Endothelial cell of umbilical vein (primary cell): ENCODE measurements around the gene CHD6. TPM values are rescaled to one million over a fixed set of nuclear protein-coding genes. Genes with fewer than 3 reads are reported as not detected.

Experiments
- BruUV-seq: library from RNA; stranded (reverse); fragments of 400-500 nt; replicated peaks from 2 replicates; lab custom pipeline; 2021; lab: Mats Ljungman, UMichigan
- CTCF ChIA-PET: fragments of 300-600, 350-600 bp; sonication (Branson Sonifier 250); formaldehyde crosslinking; loops from one replicate; lab custom pipeline; 2021; ENCODE audit warnings: antibody characterized with exemption, inconsistent platforms; lab: Charles Lee
- POLR2A ChIA-PET: fragments of 300-600, 350-600 bp; sonication (Branson Sonifier 250); formaldehyde crosslinking; loops from one replicate; lab custom pipeline; 2021; ENCODE audit warnings: antibody characterized with exemption, inconsistent platforms; lab: Charles Lee
- DNase-seq: peaks from one replicate; pipeline ENCODE4 v3.0.0-alpha.2; 2011; ENCODE audit warnings: low read depth, low spot score
- FAIRE-seq: peaks from 2 replicates; lab custom pipeline; 2011; peaks lifted over from hg19 to GRCh38; lab: Jason Lieb, UNC
- H2AFZ ChIP-seq: 2 replicates; pipeline ENCODE4 v1.6.0; 2012; ENCODE audit warnings: low read depth, low read length, control low read depth, inconsistent platforms
- H3K27ac ChIP-seq: 2 replicates; pipeline ENCODE4 v1.5.1; 2011; ENCODE audit warnings: low read depth, mild to moderate bottlenecking, control low read depth, low read length, moderate library complexity; ENCODE audit not compliant: insufficient read depth
- H3K27me3 ChIP-seq, 2 experiments: 2 replicates each; pipeline versions ENCODE4 v1.6.0 to v1.6.1; 2011; ENCODE audit warnings: low read length in 2 of 2, mixed read lengths in 1 of 2; ENCODE audit not compliant: control insufficient read depth in 2 of 2, insufficient read depth in 2 of 2
- H3K36me3 ChIP-seq, 2 experiments: 2 replicates in 1 of 2; 3 replicates in 1 of 2; pipeline ENCODE4 v1.5.1; 2011; ENCODE audit warnings: low read length in 2 of 2, mild to moderate bottlenecking in 1 of 2, moderate library complexity in 1 of 2; ENCODE audit not compliant: control insufficient read depth in 2 of 2, insufficient read depth in 2 of 2; ENCODE audit errors: extremely low read depth in 1 of 2
- H3K4me1 ChIP-seq: 3 replicates; pipeline ENCODE4 v1.5.1; 2011; ENCODE audit warnings: mild to moderate bottlenecking, low read length; ENCODE audit not compliant: control insufficient read depth, insufficient read depth; ENCODE audit errors: extremely low read depth
- H3K4me2 ChIP-seq: 2 replicates; pipeline ENCODE4 v1.6.1; 2011; ENCODE audit warnings: low read length, control low read depth, mixed read lengths; ENCODE audit not compliant: insufficient read depth
- H3K4me3 ChIP-seq, 3 experiments: fragments of 200-600 bp in 1 of 3; sonication (generic), shearing (Covaris generic) in 1 of 3; replicated peaks in 1 of 3; 2 replicates each; pipeline ENCODE4 v1.5.1; 2011 to 2016; ENCODE audit warnings: control low read depth in 3 of 3, low read length in 3 of 3, mild to moderate bottlenecking in 2 of 3, inconsistent platforms in 1 of 3, low read depth in 1 of 3, moderate library complexity in 1 of 3; ENCODE audit not compliant: insufficient read depth in 1 of 3
- H3K79me2 ChIP-seq: 2 replicates; pipeline ENCODE4 v1.6.0; 2012; ENCODE audit warnings: low read length, inconsistent platforms; ENCODE audit not compliant: control insufficient read depth, insufficient read depth
- H3K9ac ChIP-seq: replicated peaks from 2 replicates; pipeline ENCODE3; 2011; ENCODE audit warnings: low read length, control low read depth; ENCODE audit not compliant: insufficient read depth; ENCODE audit errors: extremely low read depth
- H3K9me1 ChIP-seq: replicated peaks from 3 replicates; pipeline ENCODE4 v1.6.0; 2011; ENCODE audit warnings: mild to moderate bottlenecking, low read length; ENCODE audit not compliant: control insufficient read depth, insufficient read depth; ENCODE audit errors: extremely low read depth
- H3K9me3 ChIP-seq: replicated peaks from 2 replicates; pipeline ENCODE4 v1.5.1; 2012; ENCODE audit warnings: low read length, inconsistent platforms; ENCODE audit not compliant: control insufficient read depth, insufficient read depth
- H4K20me1 ChIP-seq: replicated peaks from 2 replicates; pipeline ENCODE3; 2011; ENCODE audit warnings: mild to moderate bottlenecking, low read length; ENCODE audit not compliant: control insufficient read depth, insufficient read depth; ENCODE audit errors: extremely low read depth
- EZH2 ChIP-seq: IDR thresholded peaks from 2 replicates; pipeline ENCODE4 v1.6.1; 2012; ENCODE audit warnings: borderline replicate concordance, low read depth, mild to moderate bottlenecking, moderate library complexity, low read length, inconsistent platforms; ENCODE audit not compliant: severe bottlenecking
- FOS ChIP-seq: IDR thresholded peaks from 2 replicates; pipeline ENCODE4 v1.6.1; 2011; ENCODE audit warnings: mild to moderate bottlenecking, low read length, moderate library complexity, borderline replicate concordance; ENCODE audit not compliant: insufficient read depth
- GATA2 ChIP-seq: IDR thresholded peaks from 2 replicates; pipeline ENCODE4 v1.7.0; 2011; ENCODE audit warnings: low read depth, mild to moderate bottlenecking, moderate library complexity, mixed read lengths, low read length; ENCODE audit not compliant: insufficient read length, insufficient read depth
- JUN ChIP-seq: IDR thresholded peaks from 2 replicates; pipeline ENCODE4 v1.6.1; 2011; ENCODE audit warnings: borderline replicate concordance, low read depth; ENCODE audit not compliant: insufficient read length, insufficient read depth
- MAX ChIP-seq: IDR thresholded peaks from 2 replicates; pipeline ENCODE4 v1.6.1; 2011; ENCODE audit not compliant: insufficient read depth, insufficient read length
- MYC ChIP-seq: IDR thresholded peaks from one replicate; pipeline ENCODE4 v1.6.1; 2011; ENCODE audit warnings: mild to moderate bottlenecking, low read depth, low read length
- POLR2A ChIP-seq: IDR thresholded peaks from 2 replicates; pipeline ENCODE4 v1.6.1; 2012; ENCODE audit warnings: low read depth, mild to moderate bottlenecking, control low read depth, low read length
- POLR2AphosphoS5 ChIP-seq: IDR thresholded peaks from 2 replicates; pipeline ENCODE4 v1.6.1; 2012; ENCODE audit warnings: low read depth, mild to moderate bottlenecking, control low read depth, low read length, moderate library complexity; ENCODE audit not compliant: insufficient read depth
- dilution Hi-C: fragments of 300-500 bp; cut with MboI; formaldehyde crosslinking; loops from one replicate; pipeline ENCODE4 v1.15.0; 2019; ENCODE audit warnings: low sequenced_read_pairs; ENCODE audit not compliant: extremely low pct_ligation_motif_present
- intact Hi-C: fragments of 100-400 bp; cut with micrococcal nuclease; formaldehyde crosslinking; loops from one replicate; pipeline ENCODE4 v1.10.0; 2022
- polyA plus RNA-seq, 4 experiments: library from polyadenylated mRNA; depleted of rRNA in 3 of 4; stranded (reverse) in 3 of 4; unstranded in 1 of 4; fragments of >200 nt; gene quantifications; 2 replicates each; pipeline versions ENCODE4 v1.2.1 to v1.2.3, GENCODE V29; 2011 to 2012; ENCODE audit warnings: missing spikeins in 1 of 4
- total RNA-seq: library from RNA; stranded (reverse); gene quantifications from 2 replicates; pipeline ENCODE4 v1.2.3, GENCODE V29; 2021
- TF ChIP-seq, protein P1 (sequence below), 2 donors: IDR thresholded peaks; 1 replicate in 1 of 2; 2 replicates in 1 of 2; pipeline ENCODE4 v1.5.1; 2011; ENCODE audit warnings: low read length in 2 of 2, mild to moderate bottlenecking in 2 of 2, moderate library complexity in 2 of 2, control low read depth in 1 of 2, inconsistent platforms in 1 of 2, low read depth in 1 of 2; ENCODE audit not compliant: insufficient read depth in 1 of 2; ENCODE audit errors: extremely low read depth in 1 of 2

Gene CHD6
- total and polyA plus RNA-seq, 2 donors (not counting 3 experiments of a cell fraction or from before 2014, with no cell fraction given) = 7.2 to 33.7 TPM

GRCh38 chr20:41630846-41631245 lies 12.7 kb upstream of the CHD6 start:
- H3K4me1 ChIP-seq = no peaks in the 10 kb centered on the region
- no peak overlapping the region for H3K4me3 ChIP-seq
- no peaks in the 10 kb centered on the region for H3K36me3 ChIP-seq
- H3K27me3 ChIP-seq = peaks cover 2% of the 10 kb centered on the region in 2 experiments
- no peak for DNase-seq
- dilution Hi-C loops (no loop called here), intact Hi-C loops (no loop called here)
- H3K4me2 ChIP-seq = no peak overlapping the region
- no peak overlapping the region for H3K9ac ChIP-seq
- no peaks in the 10 kb centered on the region for H3K79me2 ChIP-seq
- FAIRE-seq = no peak
- POLR2A ChIA-PET = no interaction called here
- no peaks in the 10 kb centered on the region for H3K9me3 ChIP-seq
- BruUV-seq = no TSS peak
- TF ChIP-seq FOS (no peak), MAX (no peak), JUN (no peak), EZH2 (no peak), POLR2A (no peak), POLR2AphosphoS5 (no peak), GATA2 (no peak), MYC (no peak)
- TF ChIP-seq, protein P1, sequence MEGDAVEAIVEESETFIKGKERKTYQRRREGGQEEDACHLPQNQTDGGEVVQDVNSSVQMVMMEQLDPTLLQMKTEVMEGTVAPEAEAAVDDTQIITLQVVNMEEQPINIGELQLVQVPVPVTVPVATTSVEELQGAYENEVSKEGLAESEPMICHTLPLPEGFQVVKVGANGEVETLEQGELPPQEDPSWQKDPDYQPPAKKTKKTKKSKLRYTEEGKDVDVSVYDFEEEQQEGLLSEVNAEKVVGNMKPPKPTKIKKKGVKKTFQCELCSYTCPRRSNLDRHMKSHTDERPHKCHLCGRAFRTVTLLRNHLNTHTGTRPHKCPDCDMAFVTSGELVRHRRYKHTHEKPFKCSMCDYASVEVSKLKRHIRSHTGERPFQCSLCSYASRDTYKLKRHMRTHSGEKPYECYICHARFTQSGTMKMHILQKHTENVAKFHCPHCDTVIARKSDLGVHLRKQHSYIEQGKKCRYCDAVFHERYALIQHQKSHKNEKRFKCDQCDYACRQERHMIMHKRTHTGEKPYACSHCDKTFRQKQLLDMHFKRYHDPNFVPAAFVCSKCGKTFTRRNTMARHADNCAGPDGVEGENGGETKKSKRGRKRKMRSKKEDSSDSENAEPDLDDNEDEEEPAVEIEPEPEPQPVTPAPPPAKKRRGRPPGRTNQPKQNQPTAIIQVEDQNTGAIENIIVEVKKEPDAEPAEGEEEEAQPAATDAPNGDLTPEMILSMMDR (IDR thresholded peaks at IDR 0.05; ENCODE audit: extremely low read depth in 1 of 2, insufficient read depth in 1 of 2, low read depth in 1 of 2, low read length in 2 of 2) = no peak
- H3K27ac ChIP-seq = no peak overlapping the region
- no peaks in the 10 kb centered on the region for H4K20me1 ChIP-seq
- no peak overlapping the region for H2AFZ ChIP-seq
- no peaks in the 10 kb centered on the region for H3K9me1 ChIP-seq
- CTCF ChIA-PET = interaction anchor here (0.7 kb wide), 1 partner anchor 10 kb away, joined by 3 read pairs; no protein-coding TSS in a partner anchor
